HCT116 (cell line): ENCODE data around the gene CXCL1. TPM values are rescaled to one million over a fixed set of nuclear protein-coding genes. Genes with fewer than 3 reads are reported as not detected.

Experiments used
- ATAC-seq: fragments of 200-7000 bp; cut with Tn5 transposase; 2 replicates; pipeline ENCODE4 v1.9.1; 2020; ENCODE audit warnings: mild to moderate bottlenecking, moderate library complexity
- BruUV-seq: library from RNA; stranded (reverse); fragments of 400-500 nt; replicated peaks from 2 replicates; lab custom pipeline; 2021; lab: Mats Ljungman, UMichigan
- CTCF ChIA-PET: fragments of 300-600 bp; sonication (Branson Sonifier 250); formaldehyde crosslinking; loops from one replicate; lab custom pipeline; 2021; ENCODE audit warnings: antibody characterized with exemption; lab: Charles Lee
- POLR2A ChIA-PET: fragments of 300-600, 350-600 bp; sonication (Branson Sonifier 250); formaldehyde crosslinking; loops from one replicate; lab custom pipeline; 2021; ENCODE audit warnings: antibody characterized with exemption; lab: Charles Lee
- RAD21 ChIA-PET, 2 experiments: fragments of 300-600 bp; sonication (Branson Sonifier 250); formaldehyde crosslinking; loops; one replicate each; lab custom pipeline; 2023; ENCODE audit warnings: low total read pairs in 2 of 2; ENCODE audit not compliant: uncharacterized antibody in 2 of 2, unreplicated experiment in 2 of 2, low non-redundant PET in 1 of 2; lab: Charles Lee
- DNase-seq: peaks from one replicate; pipeline ENCODE4 v3.0.0-alpha.2; 2010; ENCODE audit warnings: low read depth, low spot score
- H2AFZ ChIP-seq: fragments of 200-600 bp; shearing (Covaris generic), sonication (generic); 2 replicates; pipeline ENCODE4 v1.6.1; 2017; ENCODE audit warnings: low read depth, mixed run types, mixed read lengths, antibody characterized with exemption, low read length; ENCODE audit not compliant: poor library complexity, severe bottlenecking
- H3K27ac ChIP-seq: 2 replicates; pipeline ENCODE4 v1.5.1; 2012; ENCODE audit warnings: low read depth, low read length
- H3K27me3 ChIP-seq: fragments of 200-600 bp; sonication (generic); 2 replicates; pipeline ENCODE4 v1.6.1; 2016; ENCODE audit warnings: mixed run types, low read length, mixed read lengths; ENCODE audit not compliant: insufficient read depth
- H3K36me3 ChIP-seq, 2 experiments: fragments of 200-500 bp in 1 of 2; fragments of 200-600 bp in 1 of 2; sonication (Bioruptor generic) in 1 of 2; sonication (generic) in 1 of 2; 2 replicates each; pipeline versions ENCODE4 v1.5.1 to v1.6.1; 2014 to 2016; ENCODE audit warnings: low read length in 2 of 2, inconsistent platforms in 1 of 2, mixed read lengths in 1 of 2, mixed run types in 1 of 2; ENCODE audit not compliant: insufficient read depth in 2 of 2, control insufficient read depth in 1 of 2
- H3K4me1 ChIP-seq, 2 experiments: fragments of 200-600 bp in 1 of 2; sonication (generic) in 1 of 2; 2 replicates each; pipeline versions ENCODE4 v1.5.1 to v1.6.1; 2012 to 2017; ENCODE audit warnings: low read length in 2 of 2, inconsistent platforms in 1 of 2, mild to moderate bottlenecking in 1 of 2, mixed read lengths in 1 of 2, mixed run types in 1 of 2, moderate library complexity in 1 of 2; ENCODE audit not compliant: insufficient read depth in 2 of 2, control insufficient read depth in 1 of 2
- H3K4me2 ChIP-seq: fragments of 200-600 bp; sonication (generic); 2 replicates; pipeline ENCODE4 v1.6.1; 2017; ENCODE audit warnings: mixed run types, low read length, mixed read lengths
- H3K4me3 ChIP-seq, 2 experiments: fragments of 200-600 bp in 1 of 2; sonication (generic) in 1 of 2; replicated peaks in 1 of 2; 2 replicates each; pipeline ENCODE4 v1.5.1; 2011 to 2016; ENCODE audit warnings: low read length in 2 of 2, control low read depth in 1 of 2, low read depth in 1 of 2, mild to moderate bottlenecking in 1 of 2, mixed read lengths in 1 of 2, mixed run types in 1 of 2
- H3K79me2 ChIP-seq: fragments of 200-600 bp; sonication (generic); 2 replicates; pipeline ENCODE4 v1.6.1; 2017; ENCODE audit warnings: mild to moderate bottlenecking, mixed run types, low read length, moderate library complexity, mixed read lengths; ENCODE audit not compliant: insufficient read depth
- H3K9ac ChIP-seq: fragments of 200-600 bp; sonication (generic); 2 replicates; pipeline ENCODE4 v1.6.1; 2016; ENCODE audit warnings: low read length, mixed read lengths
- H3K9me2 ChIP-seq: fragments of 200-600 bp; sonication (generic), shearing (Covaris generic); 2 replicates; pipeline ENCODE4 v1.6.1; 2017; ENCODE audit warnings: mixed run types, mild to moderate bottlenecking, moderate library complexity; ENCODE audit not compliant: insufficient read depth
- H3K9me3 ChIP-seq, 2 experiments: fragments of 200-500 bp in 1 of 2; fragments of 200-600 bp in 1 of 2; sonication (Bioruptor generic) in 1 of 2; sonication (generic) in 1 of 2; 2 replicates each; pipeline ENCODE4 v1.6.1; 2014 to 2017; ENCODE audit warnings: low read length in 2 of 2, mixed read lengths in 2 of 2, inconsistent platforms in 1 of 2, low read depth in 1 of 2, mild to moderate bottlenecking in 1 of 2, mixed run types in 1 of 2, moderate library complexity in 1 of 2; ENCODE audit not compliant: control insufficient read depth in 1 of 2, insufficient read depth in 1 of 2
- H4K20me1 ChIP-seq: fragments of 200-600 bp; sonication (generic), shearing (Covaris generic); 2 replicates; pipeline ENCODE4 v1.6.1; 2017; ENCODE audit warnings: mixed run types, mild to moderate bottlenecking, moderate library complexity; ENCODE audit not compliant: insufficient read depth
- CBX3 ChIP-seq: IDR thresholded peaks from 2 replicates; pipeline ENCODE4 v1.6.1; 2012; ENCODE audit warnings: low read depth
- CEBPB ChIP-seq: IDR thresholded peaks from 2 replicates; pipeline ENCODE4 v1.6.1; 2012; ENCODE audit warnings: low read depth
- ELF1 ChIP-seq: IDR thresholded peaks from 2 replicates; pipeline ENCODE4 v1.6.1; 2012; ENCODE audit warnings: low read depth, borderline replicate concordance
- EZH2phosphoT487 ChIP-seq: fragments of 200-600 bp; IDR thresholded peaks from 2 replicates; pipeline ENCODE4 v1.6.1; 2018; ENCODE audit warnings: antibody characterized with exemption, borderline replicate concordance
- JUND ChIP-seq: IDR thresholded peaks from 2 replicates; pipeline ENCODE4 v1.6.1; 2012
- MAX ChIP-seq: IDR thresholded peaks from 2 replicates; pipeline ENCODE4 v1.6.1; 2012
- POLR2A ChIP-seq: IDR thresholded peaks from 2 replicates; pipeline ENCODE4 v1.7.0; 2011; ENCODE audit warnings: borderline replicate concordance; ENCODE audit not compliant: insufficient read depth, insufficient read length; ENCODE audit errors: extremely low read depth
- SIN3A ChIP-seq: IDR thresholded peaks from 2 replicates; pipeline ENCODE4 v1.6.1; 2012; ENCODE audit warnings: low read depth
- SP1 ChIP-seq: IDR thresholded peaks from 2 replicates; pipeline ENCODE4 v1.6.1; 2012; ENCODE audit warnings: low read depth
- TCF7L2 ChIP-seq: IDR thresholded peaks from 2 replicates; pipeline ENCODE4 v1.7.0; 2011; ENCODE audit warnings: borderline replicate concordance, inconsistent platforms; ENCODE audit not compliant: insufficient read depth, insufficient read length; ENCODE audit errors: extremely low read depth
- intact Hi-C: fragments of 100-400 bp; cut with micrococcal nuclease; formaldehyde crosslinking; loops from 2 replicates; pipeline ENCODE4 v1.10.0; 2022
- total RNA-seq: library from RNA; stranded (reverse); gene quantifications from one replicate; pipeline ENCODE4 v1.2.1, GENCODE V29; 2021; ENCODE audit not compliant: unreplicated experiment
- TF ChIP-seq, protein P1 (sequence below), 3 experiments: fragments of 200-600 bp in 1 of 3; sonication (generic) in 1 of 3; IDR thresholded peaks in 2 of 3; conservative IDR thresholded peaks in 1 of 3; 2 replicates each; pipeline ENCODE4 v1.5.1; 2012 to 2017; ENCODE audit warnings: low read depth in 2 of 3, low read length in 2 of 3, antibody characterized with exemption in 1 of 3, borderline replicate concordance in 1 of 3, control low read depth in 1 of 3, mild to moderate bottlenecking in 1 of 3, mixed read lengths in 1 of 3, mixed run types in 1 of 3, moderate library complexity in 1 of 3; ENCODE audit not compliant: insufficient read depth in 1 of 3

Gene CXCL1
- total RNA-seq, 1 experiment from 2014 or later: 2.5 TPM

- Histone ChIP-seq H2AFZ (no peak overlapping the region), H3K27me3 (no peaks in the 10 kb centered on the region), H3K27ac (no peak overlapping the region), H3K4me2 (no peak overlapping the region), H3K9me3 (no peaks in the 10 kb centered on the region), H3K9me2 (no peaks in the 10 kb centered on the region), H3K4me3 (no peak overlapping the region), H3K79me2 (no peaks in the 10 kb centered on the region), H3K9ac (no peak overlapping the region), H4K20me1 (no peaks in the 10 kb centered on the region), H3K36me3 (no peaks in the 10 kb centered on the region), H3K4me1 (no peaks in the 10 kb centered on the region)
- ATAC-seq: no peak
- intact Hi-C loops: no loop called here
- CTCF ChIA-PET: no interaction called here
- POLR2A ChIA-PET: no interaction called here
- TF ChIP-seq SP1: no peak
- TF ChIP-seq CBX3: no peak
- no peak for TF ChIP-seq SIN3A
- no peak for TF ChIP-seq CEBPB
- no peak for TF ChIP-seq POLR2A
- TF ChIP-seq MAX: no peak
- no peak for TF ChIP-seq ELF1
- TF ChIP-seq EZH2phosphoT487: no peak
- TF ChIP-seq, protein P1, sequence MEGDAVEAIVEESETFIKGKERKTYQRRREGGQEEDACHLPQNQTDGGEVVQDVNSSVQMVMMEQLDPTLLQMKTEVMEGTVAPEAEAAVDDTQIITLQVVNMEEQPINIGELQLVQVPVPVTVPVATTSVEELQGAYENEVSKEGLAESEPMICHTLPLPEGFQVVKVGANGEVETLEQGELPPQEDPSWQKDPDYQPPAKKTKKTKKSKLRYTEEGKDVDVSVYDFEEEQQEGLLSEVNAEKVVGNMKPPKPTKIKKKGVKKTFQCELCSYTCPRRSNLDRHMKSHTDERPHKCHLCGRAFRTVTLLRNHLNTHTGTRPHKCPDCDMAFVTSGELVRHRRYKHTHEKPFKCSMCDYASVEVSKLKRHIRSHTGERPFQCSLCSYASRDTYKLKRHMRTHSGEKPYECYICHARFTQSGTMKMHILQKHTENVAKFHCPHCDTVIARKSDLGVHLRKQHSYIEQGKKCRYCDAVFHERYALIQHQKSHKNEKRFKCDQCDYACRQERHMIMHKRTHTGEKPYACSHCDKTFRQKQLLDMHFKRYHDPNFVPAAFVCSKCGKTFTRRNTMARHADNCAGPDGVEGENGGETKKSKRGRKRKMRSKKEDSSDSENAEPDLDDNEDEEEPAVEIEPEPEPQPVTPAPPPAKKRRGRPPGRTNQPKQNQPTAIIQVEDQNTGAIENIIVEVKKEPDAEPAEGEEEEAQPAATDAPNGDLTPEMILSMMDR (IDR thresholded peaks at IDR 0.05 in 2 of 3, conservative IDR thresholded peaks at IDR 0.05 in 1 of 3; ENCODE audit: borderline replicate concordance in 1 of 3, insufficient read depth in 1 of 3, low read depth in 2 of 3, low read length in 2 of 3): no peak
- BruUV-seq: no TSS peak
- RAD21 ChIA-PET: no interaction called here
- no peak for DNase-seq
Observed at GRCh38 chr4:73911746-73912145, 42.6 kb downstream of the CXCL1 start.

DNA sequence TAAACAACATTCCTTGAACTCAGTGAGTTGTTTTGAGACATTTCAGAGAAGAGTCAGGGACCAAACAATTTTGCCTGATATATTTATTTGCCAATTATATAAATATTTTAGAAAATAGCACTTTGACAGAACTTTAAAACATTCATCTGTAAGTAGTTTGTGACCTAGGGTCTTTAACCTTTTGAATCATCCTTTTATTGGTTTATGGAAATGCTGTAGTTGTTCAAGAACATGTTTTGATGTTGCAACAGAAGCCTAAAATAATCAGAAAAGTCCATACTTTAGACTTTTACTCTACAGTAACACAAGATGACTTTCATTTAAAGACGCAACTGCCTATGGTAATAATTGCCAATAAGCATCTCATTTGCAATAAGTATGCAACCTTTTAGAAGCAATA, 43.0 kb downstream of the CXCL1 start:
- no peak overlapping the region for H3K4me3 ChIP-seq
- intact Hi-C loops: no loop called here
- ChIA-PET RAD21 (no interaction called here), CTCF (no interaction called here), POLR2A (no interaction called here)
- no peak overlapping the region for H3K27ac ChIP-seq
- no peaks in the 10 kb centered on the region for H3K9me3 ChIP-seq
- H3K9ac ChIP-seq: no peak overlapping the region
- H3K9me2 ChIP-seq: no peaks in the 10 kb centered on the region
- H4K20me1 ChIP-seq: no peaks in the 10 kb centered on the region
- no peak for ATAC-seq
- H3K4me1 ChIP-seq: no peaks in the 10 kb centered on the region
- H3K79me2 ChIP-seq: no peaks in the 10 kb centered on the region
- H3K4me2 ChIP-seq: no peak overlapping the region
- no peak overlapping the region for H2AFZ ChIP-seq
- H3K27me3 ChIP-seq: no peaks in the 10 kb centered on the region
- no TSS peak for BruUV-seq
- no peak for TF ChIP-seq TCF7L2
- no peak for TF ChIP-seq JUND
- no peak for DNase-seq
- no peaks in the 10 kb centered on the region for H3K36me3 ChIP-seq
